Smooth muscle cell (in vitro differentiated cells): ENCODE data around the gene GARIN5B. TPM values are rescaled to one million over a fixed set of nuclear protein-coding genes. Genes with fewer than 3 reads are reported as not detected.

Source experiments
- DNase-seq: peaks from one replicate; lab custom pipeline; 2025; ENCODE audit not compliant: unreplicated experiment; lab: John Stamatoyannopoulos, UW
- H2AFZ ChIP-seq: fragments of 200-600 bp; sonication (generic); 2 replicates; pipeline ENCODE4 v1.6.0; 2016; ENCODE audit warnings: antibody characterized with exemption, low read depth, mild to moderate bottlenecking
- H3F3A ChIP-seq: fragments of 200-600 bp; sonication (generic); 2 replicates; pipeline ENCODE4 v1.6.0; 2017; ENCODE audit warnings: antibody characterized with exemption, low read depth
- H3K27ac ChIP-seq: fragments of 200-600 bp; sonication (generic); 2 replicates; pipeline ENCODE4 v1.5.1; 2016; ENCODE audit warnings: low read depth, mild to moderate bottlenecking
- H3K27me3 ChIP-seq: fragments of 200-600 bp; sonication (generic); 2 replicates; pipeline ENCODE4 v1.6.1; 2016; ENCODE audit warnings: low read depth, mild to moderate bottlenecking
- H3K36me3 ChIP-seq: fragments of 200-600 bp; sonication (generic); 2 replicates; pipeline ENCODE4 v1.5.1; 2016; ENCODE audit warnings: low read depth
- H3K4me1 ChIP-seq: fragments of 200-600 bp; sonication (generic); 2 replicates; pipeline ENCODE4 v1.5.1; 2016; ENCODE audit warnings: low read depth
- H3K4me2 ChIP-seq: fragments of 200-600 bp; sonication (generic); 2 replicates; pipeline ENCODE4 v1.6.0; 2016; ENCODE audit warnings: mild to moderate bottlenecking
- H3K4me3 ChIP-seq: fragments of 200-600 bp; sonication (generic); 2 replicates; pipeline ENCODE4 v1.5.1; 2016; ENCODE audit warnings: mild to moderate bottlenecking
- H3K79me2 ChIP-seq: fragments of 200-600 bp; sonication (generic); 2 replicates; pipeline ENCODE4 v1.6.0; 2016; ENCODE audit warnings: low read depth, mild to moderate bottlenecking
- H3K9ac ChIP-seq: fragments of 200-600 bp; sonication (generic); 2 replicates; pipeline ENCODE4 v1.6.0; 2016; ENCODE audit warnings: low read depth
- H3K9me3 ChIP-seq: fragments of 200-600 bp; sonication (generic); replicated peaks from 2 replicates; pipeline ENCODE4 v1.5.1; 2016; ENCODE audit warnings: low read depth
- H4K20me1 ChIP-seq: fragments of 200-600 bp; sonication (generic); 2 replicates; pipeline ENCODE4 v1.6.0; 2016; ENCODE audit warnings: low read depth
- WGBS: methylation state at CpG from one replicate; pipeline ENCODE4 v1.1.7; 2016; ENCODE audit warnings: low lambda C conversion rate; 5-methylcytosine and 5-hydroxymethylcytosine counted together
- polyA plus RNA-seq: library from polyadenylated mRNA; unstranded; fragments of >200 nt; fragmentation: Nextera tagmentation; extraction: Ambion mirVana; gene quantifications from 2 replicates; pipeline ENCODE4 v1.2.1, GENCODE V29; 2016
- total RNA-seq: library from RNA; depleted of rRNA; stranded (reverse); fragments of >200 nt; gene quantifications from 2 replicates; pipeline ENCODE4 v1.2.3, GENCODE V29; 2014
- TF ChIP-seq, protein P1 (sequence below): fragments of 200-600 bp; sonication (generic); IDR thresholded peaks from 2 replicates; pipeline ENCODE4 v1.5.1; 2017; ENCODE audit warnings: borderline replicate concordance, mild to moderate bottlenecking, antibody characterized with exemption; ENCODE audit not compliant: insufficient read depth, poor library complexity, severe bottlenecking

The GARIN5B gene
- total and polyA plus RNA-seq, 2 experiments from 2014 or later: 0.07 TPM; not detected in 1

DNA sequence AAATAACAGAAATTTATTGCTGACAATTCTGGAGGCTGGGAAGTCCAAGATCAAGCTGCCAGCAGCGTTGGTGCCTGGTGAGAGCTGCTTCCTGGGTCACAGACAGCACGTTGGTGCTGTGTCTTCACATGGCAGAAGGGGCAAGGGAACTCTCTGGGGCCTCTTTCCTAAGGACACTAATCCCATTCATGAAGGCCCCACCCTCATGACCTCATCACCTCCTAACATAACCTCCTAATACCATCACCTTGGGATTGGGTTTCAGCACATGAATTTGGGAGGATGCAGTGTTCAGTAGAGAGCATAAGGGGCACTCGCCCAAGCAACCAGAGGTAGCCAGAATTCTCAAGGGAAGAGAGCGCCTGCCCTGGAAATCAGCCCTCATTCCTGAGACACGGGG lies 53.6 kb downstream of the GARIN5B start:
- DNase-seq: no peak
- H3K9me3 ChIP-seq: no peaks in the 10 kb centered on the region
- no peaks in the 10 kb centered on the region for H3K36me3 ChIP-seq
- H3K4me2 ChIP-seq: no peak overlapping the region
- H3K27me3 ChIP-seq: no peaks in the 10 kb centered on the region
- no peak overlapping the region for H2AFZ ChIP-seq
- WGBS: 95% methylated on average over 5 of the region's 5 CpGs
- no peaks in the 10 kb centered on the region for H4K20me1 ChIP-seq
- H3K4me1 ChIP-seq: no peaks in the 10 kb centered on the region
- H3K27ac ChIP-seq: no peak overlapping the region
- H3K4me3 ChIP-seq: no peak overlapping the region
- no peak overlapping the region for H3K9ac ChIP-seq
- TF ChIP-seq, protein P1, sequence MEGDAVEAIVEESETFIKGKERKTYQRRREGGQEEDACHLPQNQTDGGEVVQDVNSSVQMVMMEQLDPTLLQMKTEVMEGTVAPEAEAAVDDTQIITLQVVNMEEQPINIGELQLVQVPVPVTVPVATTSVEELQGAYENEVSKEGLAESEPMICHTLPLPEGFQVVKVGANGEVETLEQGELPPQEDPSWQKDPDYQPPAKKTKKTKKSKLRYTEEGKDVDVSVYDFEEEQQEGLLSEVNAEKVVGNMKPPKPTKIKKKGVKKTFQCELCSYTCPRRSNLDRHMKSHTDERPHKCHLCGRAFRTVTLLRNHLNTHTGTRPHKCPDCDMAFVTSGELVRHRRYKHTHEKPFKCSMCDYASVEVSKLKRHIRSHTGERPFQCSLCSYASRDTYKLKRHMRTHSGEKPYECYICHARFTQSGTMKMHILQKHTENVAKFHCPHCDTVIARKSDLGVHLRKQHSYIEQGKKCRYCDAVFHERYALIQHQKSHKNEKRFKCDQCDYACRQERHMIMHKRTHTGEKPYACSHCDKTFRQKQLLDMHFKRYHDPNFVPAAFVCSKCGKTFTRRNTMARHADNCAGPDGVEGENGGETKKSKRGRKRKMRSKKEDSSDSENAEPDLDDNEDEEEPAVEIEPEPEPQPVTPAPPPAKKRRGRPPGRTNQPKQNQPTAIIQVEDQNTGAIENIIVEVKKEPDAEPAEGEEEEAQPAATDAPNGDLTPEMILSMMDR: no peak
- H3K79me2 ChIP-seq: no peaks in the 10 kb centered on the region
- no peaks in the 10 kb centered on the region for H3F3A ChIP-seq

DNA sequence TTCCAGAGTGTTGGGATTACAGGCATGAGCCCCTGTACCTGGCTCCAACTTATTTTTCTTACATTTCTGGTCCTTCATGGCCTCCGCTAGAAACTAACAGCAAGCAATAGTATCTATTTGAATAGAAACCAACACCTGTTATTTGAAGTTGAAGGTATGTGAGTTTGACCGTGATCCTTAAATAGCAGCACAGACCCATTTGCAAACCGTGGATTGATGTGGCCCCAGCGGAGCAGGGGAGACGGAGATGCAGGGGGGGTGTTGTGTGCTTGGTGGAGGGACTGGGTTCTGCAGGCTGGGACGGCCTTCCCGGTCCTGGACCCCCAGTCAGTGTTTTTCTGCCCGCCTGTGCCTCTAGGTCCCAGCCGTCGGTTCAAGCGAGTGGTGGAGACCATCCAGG lies 54.8 kb downstream of the GARIN5B start:
- no peaks in the 10 kb centered on the region for H3K9me3 ChIP-seq

DNA sequence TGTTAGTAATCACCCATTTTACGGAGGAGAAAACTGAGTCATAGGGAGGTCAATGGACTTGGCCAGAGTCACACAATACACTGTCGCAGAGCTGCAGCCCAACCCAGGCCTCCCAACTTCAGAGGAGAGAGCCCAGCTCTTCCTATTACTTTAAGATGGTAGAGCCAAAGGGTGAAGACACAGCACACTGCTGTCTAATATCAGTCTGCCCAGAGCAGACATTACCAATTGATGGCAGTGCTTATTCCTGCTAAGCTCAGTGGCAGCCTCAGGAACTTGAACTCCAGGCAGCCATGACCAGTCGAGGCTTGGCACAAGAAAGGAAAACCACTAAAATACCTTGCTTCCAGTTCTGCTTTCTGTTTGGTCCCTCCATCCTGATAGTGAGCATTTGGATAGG lies 56.3 kb downstream of the GARIN5B start:
- no peak overlapping the region for H3K27ac ChIP-seq
- no peak overlapping the region for H3K4me3 ChIP-seq
- no peaks in the 10 kb centered on the region for H3K36me3 ChIP-seq
- no peak overlapping the region for H2AFZ ChIP-seq
- TF ChIP-seq, protein P1: no peak
- no peaks in the 10 kb centered on the region for H4K20me1 ChIP-seq
- H3K9me3 ChIP-seq: no peaks in the 10 kb centered on the region
- no peak overlapping the region for H3K9ac ChIP-seq
- H3K4me1 ChIP-seq: no peaks in the 10 kb centered on the region
- no peaks in the 10 kb centered on the region for H3F3A ChIP-seq
- WGBS: 94% methylated on average over 3 of the region's 3 CpGs
- no peaks in the 10 kb centered on the region for H3K27me3 ChIP-seq
- no peak for DNase-seq
- no peak overlapping the region for H3K4me2 ChIP-seq
- H3K79me2 ChIP-seq: no peaks in the 10 kb centered on the region

More for the DNA sequence above, 54.8 kb downstream of the GARIN5B start:
- Histone ChIP-seq H3K4me1 (no peaks in the 10 kb centered on the region), H4K20me1 (no peaks in the 10 kb centered on the region), H3K27me3 (no peaks in the 10 kb centered on the region), H3K36me3 (no peaks in the 10 kb centered on the region), H3F3A (no peaks in the 10 kb centered on the region), H3K79me2 (no peaks in the 10 kb centered on the region), H3K4me3 (no peak overlapping the region), H3K27ac (no peak overlapping the region), H3K4me2 (no peak overlapping the region), H3K9ac (no peak overlapping the region), H2AFZ (no peak overlapping the region)
- TF ChIP-seq, protein P1: no peak
- DNase-seq: no peak
- WGBS: 97% methylated on average over 11 of the region's 11 CpGs

DNA sequence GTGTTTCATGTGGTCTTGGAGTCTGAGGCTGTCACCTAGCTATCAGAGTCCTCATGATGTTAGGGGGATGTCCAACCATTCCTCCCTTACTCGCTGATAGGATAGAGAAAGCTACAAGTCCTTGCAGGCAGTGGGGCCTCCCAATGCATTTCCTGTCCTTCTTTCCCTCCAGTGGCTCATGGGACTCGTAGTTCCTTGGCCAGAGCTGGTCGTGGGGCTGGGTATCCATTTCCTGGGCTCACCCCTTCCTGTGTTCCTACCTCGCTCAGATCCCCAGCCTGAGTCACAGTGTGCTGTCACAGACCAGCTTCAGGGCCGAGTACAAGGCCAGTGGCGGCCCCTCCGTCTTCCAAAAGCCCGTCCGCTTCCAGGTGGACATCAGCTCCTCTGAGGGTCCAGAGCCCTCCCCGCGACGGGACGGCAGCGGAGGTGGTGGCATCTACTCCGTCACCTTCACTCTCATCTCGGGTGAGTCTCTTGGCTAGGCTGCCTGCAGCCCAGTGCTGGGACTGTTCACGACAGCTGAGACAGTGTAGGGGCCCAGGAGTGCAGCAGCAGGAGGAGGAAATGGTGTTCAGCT lies 57.0 kb downstream of the GARIN5B start:
- Histone ChIP-seq H3K9ac (no peak overlapping the region), H4K20me1 (no peaks in the 10 kb centered on the region), H3K4me3 (no peak overlapping the region), H3K9me3 (no peaks in the 10 kb centered on the region), H3K36me3 (no peaks in the 10 kb centered on the region), H3K79me2 (no peaks in the 10 kb centered on the region), H3K4me2 (no peak overlapping the region), H3F3A (no peaks in the 10 kb centered on the region), H3K27me3 (no peaks in the 10 kb centered on the region), H2AFZ (no peak overlapping the region), H3K4me1 (peaks cover 6% of the 10 kb centered on the region), H3K27ac (no peak overlapping the region)
- 95% methylated on average over 17 of the region's 17 CpGs for WGBS
- no peak for DNase-seq
- TF ChIP-seq, protein P1: no peak
